HUES48 (cell line): ENCODE measurements around the gene GPR108.

Experiments
- H3K27ac ChIP-seq: one replicate; pipeline ENCODE4 v1.7.0; 2013; ENCODE audit warnings: low read depth, low read length, inconsistent platforms
- H3K27me3 ChIP-seq: 2 replicates; pipeline ENCODE4 v1.6.1; 2013; ENCODE audit warnings: mild to moderate bottlenecking, low read length; ENCODE audit not compliant: control insufficient read depth, insufficient read depth
- H3K36me3 ChIP-seq: 2 replicates; pipeline ENCODE4 v1.6.1; 2013; ENCODE audit warnings: low read length; ENCODE audit not compliant: control insufficient read depth, insufficient read depth
- H3K4me1 ChIP-seq: 2 replicates; pipeline ENCODE4 v1.6.1; 2013; ENCODE audit warnings: mild to moderate bottlenecking, low read length; ENCODE audit not compliant: control insufficient read depth, insufficient read depth
- H3K4me3 ChIP-seq: 2 replicates; pipeline ENCODE4 v1.5.1; 2013; ENCODE audit warnings: mild to moderate bottlenecking, low read depth, low read length
- H3K9ac ChIP-seq: 2 replicates; pipeline ENCODE4 v1.6.1; 2013; ENCODE audit warnings: mild to moderate bottlenecking, low read depth, low read length, moderate library complexity
- H3K9me3 ChIP-seq: 2 replicates; pipeline ENCODE4 v1.6.1; 2013; ENCODE audit warnings: low read length; ENCODE audit not compliant: control insufficient read depth, insufficient read depth

GPR108 gene

DNA sequence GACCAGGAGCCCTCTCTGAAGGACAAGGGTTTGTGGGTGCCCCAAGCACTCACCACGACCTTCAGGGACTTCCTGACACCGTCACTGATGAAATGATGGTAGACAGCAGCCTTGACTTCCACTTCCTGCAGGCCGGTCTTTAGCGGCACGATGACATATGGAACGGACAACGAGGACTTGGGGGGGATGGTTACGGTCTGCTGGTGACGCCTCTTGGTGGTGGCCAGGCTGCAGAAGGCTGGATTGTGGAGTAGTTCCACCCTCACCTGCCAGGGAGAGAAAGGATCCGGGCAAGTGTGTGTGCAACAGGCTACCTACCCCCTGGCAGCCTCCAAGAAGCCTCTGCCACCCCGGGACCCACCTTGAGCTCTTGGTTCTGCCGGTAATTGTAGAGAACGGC is 40.1 kb downstream of the GPR108 start:
- Histone ChIP-seq H3K27ac (no peak overlapping the region), H3K4me1 (no peaks in the 10 kb centered on the region), H3K27me3 (no peaks in the 10 kb centered on the region), H3K9me3 (peaks cover 15% of the 10 kb centered on the region), H3K9ac (no peak overlapping the region), H3K4me3 (no peak overlapping the region), H3K36me3 (no peaks in the 10 kb centered on the region)

- no peaks in the 10 kb centered on the region for H3K36me3 ChIP-seq
- no peaks in the 10 kb centered on the region for H3K4me1 ChIP-seq
- H3K27ac ChIP-seq, result no peak overlapping the region
- H3K9me3 ChIP-seq, result peaks cover 15% of the 10 kb centered on the region
- H3K9ac ChIP-seq, result no peak overlapping the region
- H3K27me3 ChIP-seq, result no peaks in the 10 kb centered on the region
- no peak overlapping the region for H3K4me3 ChIP-seq
These were observed 41.0 kb downstream of the GPR108 start for GRCh38 chr19:6696239-6696820.

DNA sequence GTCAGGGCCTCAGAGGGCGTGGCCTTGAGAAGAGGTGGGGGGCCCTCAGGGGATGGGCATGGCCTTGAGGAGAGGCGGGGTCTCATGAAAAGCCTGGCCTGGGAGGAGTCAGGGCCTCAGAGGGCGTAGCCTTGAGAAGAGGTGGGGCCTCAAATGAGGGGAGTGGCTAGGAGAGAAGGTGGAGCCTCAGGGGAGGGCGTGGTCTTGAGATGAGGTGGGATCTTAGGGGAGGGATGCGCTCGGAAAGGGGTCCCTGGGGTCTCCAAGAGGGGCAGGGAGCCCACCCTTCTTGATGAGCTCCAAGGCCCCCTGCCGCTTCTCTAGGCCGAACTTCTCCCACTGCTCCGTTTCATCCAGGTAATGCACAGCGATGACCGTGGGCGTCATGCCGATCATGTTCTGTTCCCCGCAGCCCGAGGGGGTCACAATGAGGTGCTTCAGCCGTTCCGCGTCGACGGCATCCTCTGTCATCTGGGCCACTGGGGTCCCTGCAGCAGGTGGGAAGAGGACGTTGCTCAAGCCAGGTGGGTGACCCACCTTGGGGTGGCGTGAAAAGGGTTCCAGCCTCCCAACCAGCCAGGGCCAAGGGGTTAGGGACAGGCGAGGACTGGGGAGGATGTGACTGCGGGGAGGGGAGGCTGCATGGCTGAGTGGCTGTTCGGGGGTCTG is 43.1 kb downstream of the GPR108 start:
- H3K36me3 ChIP-seq, result no peaks in the 10 kb centered on the region
- peaks cover 14% of the 10 kb centered on the region for H3K9me3 ChIP-seq
- no peak overlapping the region for H3K9ac ChIP-seq
- no peak overlapping the region for H3K4me3 ChIP-seq
- no peaks in the 10 kb centered on the region for H3K27me3 ChIP-seq
- no peak overlapping the region for H3K27ac ChIP-seq
- H3K4me1 ChIP-seq, result no peaks in the 10 kb centered on the region

DNA sequence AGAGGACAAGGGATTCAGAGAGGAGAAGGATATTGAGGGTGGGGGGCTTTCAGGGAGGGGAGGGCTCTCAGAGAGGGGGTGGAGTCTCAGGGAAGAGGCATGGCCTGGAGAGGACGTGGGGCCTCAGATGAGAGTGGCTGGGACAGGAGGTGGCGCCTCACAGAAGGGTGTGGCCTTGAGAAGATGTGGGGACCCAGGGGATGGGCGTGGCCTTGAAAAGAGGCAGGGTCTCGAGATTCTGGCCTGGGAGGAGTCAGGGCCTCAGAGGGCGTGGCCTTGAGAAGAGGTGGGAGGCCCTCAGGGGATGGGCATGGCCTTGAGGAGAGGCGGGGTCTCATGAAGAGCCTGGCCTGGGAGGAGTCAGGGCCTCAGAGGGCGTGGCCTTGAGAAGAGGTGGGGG is 43.7 kb downstream of the GPR108 start:
- H3K4me3 ChIP-seq, result no peak overlapping the region

DNA sequence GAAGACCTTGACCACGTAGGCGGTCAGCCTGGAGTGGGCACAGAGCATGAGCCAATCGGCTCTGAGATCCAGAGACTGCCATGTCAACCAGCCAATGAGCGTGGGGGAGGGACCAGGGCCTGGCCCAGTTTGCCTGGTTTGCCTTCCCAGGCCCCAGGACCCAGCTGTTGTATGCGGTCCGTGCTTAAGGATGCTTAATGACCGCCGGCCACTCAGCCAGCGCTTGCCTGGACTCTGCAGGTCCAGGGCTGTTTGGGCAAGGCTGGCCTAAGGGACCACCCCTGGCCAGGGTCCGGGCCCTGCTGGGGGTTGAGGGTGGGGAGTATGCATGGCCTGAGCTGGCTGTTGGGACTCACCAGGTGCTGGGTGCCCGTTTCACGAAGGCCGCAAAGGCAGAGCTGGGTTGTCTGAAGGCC is 44.3 kb downstream of the GPR108 start:
- H3K4me3 ChIP-seq, result no peak overlapping the region
- no peak overlapping the region for H3K9ac ChIP-seq
- H3K27ac ChIP-seq, result no peak overlapping the region
- no peaks in the 10 kb centered on the region for H3K27me3 ChIP-seq
- no peaks in the 10 kb centered on the region for H3K36me3 ChIP-seq
- H3K4me1 ChIP-seq, result no peaks in the 10 kb centered on the region
- peaks cover 22% of the 10 kb centered on the region for H3K9me3 ChIP-seq

More for the DNA sequence above, 43.7 kb downstream of the GPR108 start:
- no peak overlapping the region for H3K27ac ChIP-seq
- no peaks in the 10 kb centered on the region for H3K36me3 ChIP-seq
- H3K4me1 ChIP-seq, result no peaks in the 10 kb centered on the region
- no peak overlapping the region for H3K9ac ChIP-seq
- H3K27me3 ChIP-seq, result no peaks in the 10 kb centered on the region
- peaks cover 18% of the 10 kb centered on the region for H3K9me3 ChIP-seq

DNA sequence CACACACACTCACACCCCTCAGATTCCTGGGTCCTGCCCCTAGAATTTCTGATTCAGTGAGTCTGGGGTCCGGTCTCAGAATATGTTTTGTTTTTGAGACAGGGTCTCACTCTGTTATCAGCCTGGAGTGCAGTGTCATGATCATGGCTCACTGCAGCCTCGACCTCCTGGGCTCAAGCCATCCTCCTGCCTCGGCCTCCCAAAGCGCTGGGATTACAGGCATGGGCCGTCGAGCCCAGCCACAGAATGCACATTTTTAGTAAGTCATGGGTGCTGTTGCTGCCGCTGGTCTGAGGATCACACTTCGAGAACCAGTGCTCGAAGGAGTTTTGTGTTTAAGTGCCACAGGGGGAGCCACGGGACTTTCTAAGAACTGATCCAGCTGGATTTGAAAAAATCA is 45.4 kb downstream of the GPR108 start:
- H3K36me3 ChIP-seq, result no peaks in the 10 kb centered on the region
- H3K4me3 ChIP-seq, result no peak overlapping the region
- no peak overlapping the region for H3K27ac ChIP-seq
- no peaks in the 10 kb centered on the region for H3K4me1 ChIP-seq
- H3K27me3 ChIP-seq, result no peaks in the 10 kb centered on the region
- peaks cover 22% of the 10 kb centered on the region for H3K9me3 ChIP-seq
- H3K9ac ChIP-seq, result no peak overlapping the region

DNA sequence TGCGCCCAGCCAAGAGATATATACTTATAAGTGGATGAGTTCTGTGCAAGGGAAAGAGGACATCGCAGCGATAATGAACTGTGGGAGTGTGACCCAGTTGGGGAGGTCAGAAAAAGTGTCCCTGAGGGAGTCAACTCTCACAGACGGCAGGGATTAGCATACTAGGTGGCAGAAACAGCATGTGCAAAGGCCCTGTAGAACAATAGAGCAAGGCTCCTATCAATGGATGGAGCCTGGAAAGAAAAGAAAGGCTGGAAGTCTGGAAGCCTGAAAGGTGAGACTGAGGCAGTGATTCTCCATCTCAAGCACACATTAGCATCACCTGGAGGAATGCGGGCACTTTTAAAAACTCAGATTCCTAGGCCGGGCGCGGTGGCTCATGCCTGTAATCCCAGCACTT is 46.0 kb downstream of the GPR108 start:
- no peaks in the 10 kb centered on the region for H3K4me1 ChIP-seq
- no peak overlapping the region for H3K9ac ChIP-seq
- no peaks in the 10 kb centered on the region for H3K36me3 ChIP-seq
- H3K27ac ChIP-seq, result no peak overlapping the region
- H3K4me3 ChIP-seq, result no peak overlapping the region
- H3K27me3 ChIP-seq, result no peaks in the 10 kb centered on the region
- H3K9me3 ChIP-seq, result peaks cover 22% of the 10 kb centered on the region

DNA sequence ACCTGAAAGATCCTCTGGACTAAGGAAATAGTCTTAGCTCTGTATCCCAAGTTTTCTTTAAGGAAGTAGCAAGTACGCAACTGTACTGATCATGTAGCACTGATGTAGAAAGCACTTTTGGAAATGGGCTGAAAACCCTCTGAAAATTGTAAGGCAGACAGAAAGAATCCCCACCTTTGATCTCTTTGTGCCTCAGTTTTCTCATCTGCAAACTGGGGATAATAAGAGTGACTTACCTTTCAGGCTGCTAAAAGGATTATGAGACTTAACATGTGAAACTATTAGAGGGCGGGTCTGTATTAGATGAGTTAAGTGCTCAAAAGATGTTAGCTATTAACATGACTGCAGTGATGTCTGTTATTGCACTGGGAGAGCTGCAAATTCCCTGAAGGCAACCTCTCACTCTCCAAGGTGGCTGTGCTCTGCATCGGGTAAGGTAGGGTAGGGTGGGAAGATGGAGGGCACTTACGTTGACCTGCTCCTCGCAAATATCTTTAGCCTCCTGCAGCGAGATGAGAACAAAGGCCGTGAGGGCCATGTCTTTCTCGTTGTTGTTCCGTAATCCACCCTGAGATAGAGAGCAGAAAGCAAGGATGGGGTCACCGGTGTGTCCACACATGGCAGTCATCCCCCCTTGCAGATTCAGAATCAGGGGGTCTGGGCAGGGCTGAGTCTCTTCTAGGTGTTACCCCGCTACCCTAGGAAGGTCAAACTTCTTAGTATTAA is 47.1 kb downstream of the GPR108 start:
- Histone ChIP-seq H3K9me3 (peaks cover 22% of the 10 kb centered on the region), H3K36me3 (no peaks in the 10 kb centered on the region), H3K27ac (no peak overlapping the region), H3K4me1 (no peaks in the 10 kb centered on the region), H3K27me3 (no peaks in the 10 kb centered on the region), H3K9ac (no peak overlapping the region), H3K4me3 (no peak overlapping the region)

GRCh38 chr19:6687114-6687513 is 50.3 kb downstream of the GPR108 start:
- H3K9me3 ChIP-seq, result peaks cover 33% of the 10 kb centered on the region
- H3K27ac ChIP-seq, result no peak overlapping the region
- H3K27me3 ChIP-seq, result no peaks in the 10 kb centered on the region
- no peak overlapping the region for H3K9ac ChIP-seq
- H3K36me3 ChIP-seq, result no peaks in the 10 kb centered on the region
- H3K4me1 ChIP-seq, result no peaks in the 10 kb centered on the region
- H3K4me3 ChIP-seq, result no peak overlapping the region

DNA sequence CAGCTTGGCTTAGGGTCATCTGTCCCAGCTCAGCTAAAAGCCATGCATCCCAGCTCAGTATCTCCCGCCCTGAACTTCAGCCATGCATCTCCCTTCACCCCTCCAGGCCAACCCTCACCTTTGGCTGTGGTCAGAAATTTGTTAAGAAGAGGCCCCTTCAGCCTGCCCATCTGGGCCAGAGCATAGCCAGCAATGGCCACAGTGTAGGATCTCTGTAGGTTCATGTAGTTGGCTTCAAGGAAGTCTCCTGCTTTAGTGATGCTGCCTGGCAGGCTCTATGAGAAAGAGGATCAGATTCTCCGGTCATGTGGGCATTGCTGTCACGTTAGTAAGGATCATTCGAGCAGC is 50.8 kb downstream of the GPR108 start:
- H3K9ac ChIP-seq, result no peak overlapping the region
- H3K36me3 ChIP-seq, result no peaks in the 10 kb centered on the region
- no peaks in the 10 kb centered on the region for H3K27me3 ChIP-seq
- H3K4me3 ChIP-seq, result no peak overlapping the region
- no peak overlapping the region for H3K27ac ChIP-seq
- H3K9me3 ChIP-seq, result peaks cover 37% of the 10 kb centered on the region
- no peaks in the 10 kb centered on the region for H3K4me1 ChIP-seq

DNA sequence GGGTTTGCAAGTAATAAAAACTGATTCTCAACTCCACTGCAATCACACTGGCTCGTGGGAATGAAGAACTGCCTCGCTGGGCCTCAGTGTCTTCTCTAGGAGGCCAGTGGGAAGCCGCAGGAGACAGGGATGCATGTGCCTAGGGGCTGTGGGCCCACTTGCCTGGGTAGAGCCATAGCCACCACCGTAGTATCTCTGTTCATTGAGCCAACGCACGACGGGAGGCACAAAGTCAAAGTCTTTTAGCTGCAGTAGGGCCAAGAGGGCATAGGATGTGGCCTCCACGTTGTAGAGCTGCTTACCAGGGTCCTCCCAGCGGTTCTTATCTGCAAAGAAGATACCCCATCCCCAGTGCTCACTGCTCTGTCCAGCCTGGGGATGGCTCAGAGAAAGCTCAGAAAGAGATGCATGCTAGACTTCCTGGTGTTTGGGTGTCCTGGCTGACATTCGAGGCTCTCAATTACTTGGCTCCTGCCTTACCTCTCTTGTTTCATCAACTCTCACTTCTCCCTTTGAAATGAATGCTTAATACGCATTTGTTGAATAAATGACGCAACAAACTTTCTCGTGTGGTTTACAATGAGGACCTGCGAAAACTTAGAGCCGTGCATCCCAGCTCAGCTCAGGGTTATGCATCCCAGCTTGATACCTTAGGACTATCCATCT is 51.3 kb downstream of the GPR108 start:
- Histone ChIP-seq H3K27ac (no peak overlapping the region), H3K27me3 (no peaks in the 10 kb centered on the region), H3K9ac (no peak overlapping the region), H3K4me3 (no peak overlapping the region), H3K4me1 (no peaks in the 10 kb centered on the region), H3K36me3 (no peaks in the 10 kb centered on the region), H3K9me3 (peaks cover 40% of the 10 kb centered on the region)
